ENCODE results near the gene GBX2.

Gene GBX2

GRCh38 chr2:236165842-236166795 is 2.1 kb downstream of the GBX2 start:
- ChIA-PET CTCF (interaction anchor here (1.2 kb wide), 1 partner anchor 387 kb away, joined by 3 read pairs; no protein-coding TSS in a partner anchor), POLR2A (no interaction called here)
- no peak for DNase-seq (ENCODE audit: extremely low spot score)
- no peak for TF ChIP-seq CTCF (IDR thresholded peaks at IDR 0.05; ENCODE audit: control extremely low read depth, extremely low read depth, low read depth, missing control alignments)

GRCh38 chr2:236164925-236165841 is 3.0 kb downstream of the GBX2 start:
- ChIA-PET CTCF (interaction anchor here (1.2 kb wide), 1 partner anchor 386 kb away, joined by 3 read pairs; no protein-coding TSS in a partner anchor), POLR2A (no interaction called here)
- DNase-seq (ENCODE audit: extremely low spot score): no peak
- no peak for TF ChIP-seq CTCF (IDR thresholded peaks at IDR 0.05; ENCODE audit: control extremely low read depth, extremely low read depth, low read depth, missing control alignments)

GRCh38 chr2:236164201-236164924 is 3.8 kb downstream of the GBX2 start:
- ChIA-PET POLR2A (no interaction called here), CTCF (no interaction called here)
- no peak for DNase-seq (ENCODE audit: extremely low spot score)
- no peak for TF ChIP-seq CTCF (IDR thresholded peaks at IDR 0.05; ENCODE audit: control extremely low read depth, extremely low read depth, low read depth, missing control alignments)

- no peak for TF ChIP-seq CTCF (IDR thresholded peaks at IDR 0.05; ENCODE audit: control extremely low read depth, extremely low read depth, low read depth, missing control alignments)
- DNase-seq (ENCODE audit: extremely low spot score): no peak
- POLR2A ChIA-PET: no interaction called here
- CTCF ChIA-PET: no interaction called here
Observed at GRCh38 chr2:236163471-236164200, 4.5 kb downstream of the GBX2 start.

- ChIA-PET CTCF (interaction anchor here (1.5 kb wide), 1 partner anchor 18 kb away, joined by 4 read pairs; no protein-coding TSS in a partner anchor), POLR2A (no interaction called here)
- DNase-seq (ENCODE audit: extremely low spot score): no peak
- no peak for TF ChIP-seq CTCF (IDR thresholded peaks at IDR 0.05; ENCODE audit: control extremely low read depth, extremely low read depth, low read depth, missing control alignments)
Observed at GRCh38 chr2:236162882-236163470, 5.2 kb downstream of the GBX2 start.
